Measurements from ENCODE around the gene DAB2IP.

GRCh38 chr9:121683652-121684051, 32.2 kb downstream of the DAB2IP start:
- TF ChIP-seq CTCF (IDR thresholded peaks at IDR 0.05) (no peak), CBFB (CRISPR knock-in tag; IDR thresholded peaks at IDR 0.05; ENCODE audit: low read depth) (no peak), ZNF512 (CRISPR knock-in tag; IDR thresholded peaks at IDR 0.05; ENCODE audit: borderline replicate concordance) (no peak), NFE2L1 (CRISPR knock-in tag; IDR thresholded peaks at IDR 0.05) (no peak), ZBTB21 (CRISPR knock-in tag; IDR thresholded peaks at IDR 0.05; ENCODE audit: borderline replicate concordance) (no peak), FOXJ3 (CRISPR knock-in tag; IDR thresholded peaks at IDR 0.05; ENCODE audit: borderline replicate concordance) (no peak), JUN (CRISPR knock-in tag; IDR thresholded peaks at IDR 0.05) (no peak), ZNF138 (CRISPR knock-in tag; conservative IDR thresholded peaks at IDR 0.05) (no peak), EMX1 (CRISPR knock-in tag; IDR thresholded peaks at IDR 0.05) (no peak), TP53 (CRISPR knock-in tag; IDR thresholded peaks at IDR 0.05) (no peak)
- TF ChIP-seq, protein P1, sequence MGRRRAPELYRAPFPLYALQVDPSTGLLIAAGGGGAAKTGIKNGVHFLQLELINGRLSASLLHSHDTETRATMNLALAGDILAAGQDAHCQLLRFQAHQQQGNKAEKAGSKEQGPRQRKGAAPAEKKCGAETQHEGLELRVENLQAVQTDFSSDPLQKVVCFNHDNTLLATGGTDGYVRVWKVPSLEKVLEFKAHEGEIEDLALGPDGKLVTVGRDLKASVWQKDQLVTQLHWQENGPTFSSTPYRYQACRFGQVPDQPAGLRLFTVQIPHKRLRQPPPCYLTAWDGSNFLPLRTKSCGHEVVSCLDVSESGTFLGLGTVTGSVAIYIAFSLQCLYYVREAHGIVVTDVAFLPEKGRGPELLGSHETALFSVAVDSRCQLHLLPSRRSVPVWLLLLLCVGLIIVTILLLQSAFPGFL (CRISPR knock-in tag; IDR thresholded peaks at IDR 0.05; ENCODE audit: borderline replicate concordance), result no peak
- TF ChIP-seq, protein P2, sequence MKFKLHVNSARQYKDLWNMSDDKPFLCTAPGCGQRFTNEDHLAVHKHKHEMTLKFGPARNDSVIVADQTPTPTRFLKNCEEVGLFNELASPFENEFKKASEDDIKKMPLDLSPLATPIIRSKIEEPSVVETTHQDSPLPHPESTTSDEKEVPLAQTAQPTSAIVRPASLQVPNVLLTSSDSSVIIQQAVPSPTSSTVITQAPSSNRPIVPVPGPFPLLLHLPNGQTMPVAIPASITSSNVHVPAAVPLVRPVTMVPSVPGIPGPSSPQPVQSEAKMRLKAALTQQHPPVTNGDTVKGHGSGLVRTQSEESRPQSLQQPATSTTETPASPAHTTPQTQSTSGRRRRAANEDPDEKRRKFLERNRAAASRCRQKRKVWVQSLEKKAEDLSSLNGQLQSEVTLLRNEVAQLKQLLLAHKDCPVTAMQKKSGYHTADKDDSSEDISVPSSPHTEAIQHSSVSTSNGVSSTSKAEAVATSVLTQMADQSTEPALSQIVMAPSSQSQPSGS (CRISPR knock-in tag; IDR thresholded peaks at IDR 0.05; ENCODE audit: borderline replicate concordance, low read depth), result no peak
- TF ChIP-seq, protein P3, sequence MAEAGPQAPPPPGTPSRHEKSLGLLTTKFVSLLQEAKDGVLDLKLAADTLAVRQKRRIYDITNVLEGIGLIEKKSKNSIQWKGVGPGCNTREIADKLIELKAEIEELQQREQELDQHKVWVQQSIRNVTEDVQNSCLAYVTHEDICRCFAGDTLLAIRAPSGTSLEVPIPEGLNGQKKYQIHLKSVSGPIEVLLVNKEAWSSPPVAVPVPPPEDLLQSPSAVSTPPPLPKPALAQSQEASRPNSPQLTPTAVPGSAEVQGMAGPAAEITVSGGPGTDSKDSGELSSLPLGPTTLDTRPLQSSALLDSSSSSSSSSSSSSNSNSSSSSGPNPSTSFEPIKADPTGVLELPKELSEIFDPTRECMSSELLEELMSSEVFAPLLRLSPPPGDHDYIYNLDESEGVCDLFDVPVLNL (CRISPR knock-in tag; IDR thresholded peaks at IDR 0.05; ENCODE audit: borderline replicate concordance, low read depth), result no peak
- TF ChIP-seq, protein P4, sequence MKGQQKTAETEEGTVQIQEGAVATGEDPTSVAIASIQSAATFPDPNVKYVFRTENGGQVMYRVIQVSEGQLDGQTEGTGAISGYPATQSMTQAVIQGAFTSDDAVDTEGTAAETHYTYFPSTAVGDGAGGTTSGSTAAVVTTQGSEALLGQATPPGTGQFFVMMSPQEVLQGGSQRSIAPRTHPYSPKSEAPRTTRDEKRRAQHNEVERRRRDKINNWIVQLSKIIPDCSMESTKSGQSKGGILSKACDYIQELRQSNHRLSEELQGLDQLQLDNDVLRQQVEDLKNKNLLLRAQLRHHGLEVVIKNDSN (CRISPR knock-in tag; IDR thresholded peaks at IDR 0.05), result no peak
